ENCODE results near the gene ITPK1. TPM values are rescaled to one million over a fixed set of nuclear protein-coding genes. Genes with fewer than 3 reads are reported as not detected.
A peak's percentile ranks its signal among the peaks of the same experiment; 100 is the strongest.

ITPK1 gene
- total and polyA plus RNA-seq, 2 experiments from 2014 or later, result 33.0 to 42.9 TPM

DNA sequence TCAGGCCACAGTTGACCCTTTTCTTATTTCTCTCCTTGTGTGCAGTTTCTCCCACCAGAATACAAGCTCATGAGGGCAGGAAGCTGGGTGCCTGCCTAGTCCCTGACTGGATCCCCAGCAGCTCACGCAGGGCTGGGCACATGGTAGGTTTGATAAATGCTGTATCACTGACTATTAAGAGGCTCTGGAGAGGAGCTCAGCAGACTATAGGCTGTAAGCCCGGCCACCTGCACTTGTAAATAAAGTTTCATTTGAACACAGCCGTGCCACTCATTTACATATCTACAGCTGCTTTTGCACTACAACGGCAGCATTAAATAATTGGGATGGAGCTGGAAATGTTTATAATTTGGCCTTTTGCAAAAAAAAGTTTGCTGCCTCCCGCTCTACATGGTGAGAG is 160.8 kb downstream of the ITPK1 start:
- no peaks in the 10 kb centered on the region for H3K4me1 ChIP-seq (ENCODE audit: low read depth)
- H3K27me3 ChIP-seq, result no peaks in the 10 kb centered on the region
- H3K36me3 ChIP-seq, result no peaks in the 10 kb centered on the region
- no peaks in the 10 kb centered on the region for H3K9me3 ChIP-seq (ENCODE audit: low read depth)
- H3K27ac ChIP-seq, result no peak overlapping the region
- H3K4me3 ChIP-seq, result no peak overlapping the region
- no peak for DNase-seq (ENCODE audit: low read depth in 1 of 2, low spot score in 1 of 2)
- no peak for TF ChIP-seq CTCF (IDR thresholded peaks at IDR 0.05; ENCODE audit: low read depth, low read length)

- Histone ChIP-seq H3K27ac (no peak overlapping the region), H3K36me3 (no peaks in the 10 kb centered on the region), H3K27me3 (no peaks in the 10 kb centered on the region), H3K4me1 (ENCODE audit: low read depth) (no peaks in the 10 kb centered on the region), H3K4me3 (no peak overlapping the region), H3K9me3 (ENCODE audit: low read depth) (no peaks in the 10 kb centered on the region)
- DNase-seq (ENCODE audit: low read depth in 1 of 2, low spot score in 1 of 2), result no peak
- TF ChIP-seq CTCF (IDR thresholded peaks at IDR 0.05; ENCODE audit: low read depth, low read length), result no peak
Measured at GRCh38 chr14:92953526-92953925, 162.2 kb downstream of the ITPK1 start.

- no peak for DNase-seq (ENCODE audit: low read depth in 1 of 2, low spot score in 1 of 2)
- TF ChIP-seq CTCF (IDR thresholded peaks at IDR 0.05; ENCODE audit: low read depth, low read length), result no peak
- H3K9me3 ChIP-seq (ENCODE audit: low read depth), result no peaks in the 10 kb centered on the region
- no peak overlapping the region for H3K27ac ChIP-seq
- no peaks in the 10 kb centered on the region for H3K27me3 ChIP-seq
- no peaks in the 10 kb centered on the region for H3K4me1 ChIP-seq (ENCODE audit: low read depth)
- no peaks in the 10 kb centered on the region for H3K36me3 ChIP-seq
- H3K4me3 ChIP-seq, result no peak overlapping the region
Measured at GRCh38 chr14:92952481-92953298, 163.0 kb downstream of the ITPK1 start.

- DNase-seq (ENCODE audit: low read depth in 1 of 2, low spot score in 1 of 2), result peak; percentile 73 to 76
- peak; percentile 94 for TF ChIP-seq CTCF (IDR thresholded peaks at IDR 0.05; ENCODE audit: low read depth, low read length)
- H3K27me3 ChIP-seq, result no peaks in the 10 kb centered on the region
- H3K4me3 ChIP-seq, result no peak overlapping the region
- no peaks in the 10 kb centered on the region for H3K9me3 ChIP-seq (ENCODE audit: low read depth)
- no peaks in the 10 kb centered on the region for H3K4me1 ChIP-seq (ENCODE audit: low read depth)
- H3K27ac ChIP-seq, result no peak overlapping the region
- H3K36me3 ChIP-seq, result no peaks in the 10 kb centered on the region
Measured at GRCh38 chr14:92951912-92952471, 163.7 kb downstream of the ITPK1 start.

DNA sequence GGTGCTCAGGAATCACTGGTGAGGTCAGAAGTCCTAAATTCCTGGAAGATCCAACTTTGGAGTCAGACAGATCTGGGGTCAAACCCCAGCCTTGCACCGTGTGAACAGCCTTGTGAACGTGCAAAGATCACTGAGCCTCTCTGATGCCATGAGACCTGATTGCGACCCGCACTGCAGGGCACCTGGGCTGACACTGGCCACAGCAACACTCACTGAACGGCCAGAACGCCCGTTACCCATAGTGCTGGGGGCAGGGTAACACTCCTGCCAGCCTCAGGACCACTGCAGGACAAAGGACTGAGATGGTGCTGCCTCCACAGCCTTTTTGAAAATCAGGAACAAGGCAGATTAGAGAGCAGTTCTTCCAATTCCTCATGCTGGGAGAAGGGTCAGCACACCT is 164.5 kb downstream of the ITPK1 start:
- TF ChIP-seq CTCF (IDR thresholded peaks at IDR 0.05; ENCODE audit: low read depth, low read length), result no peak
- Histone ChIP-seq H3K4me3 (no peak overlapping the region), H3K9me3 (ENCODE audit: low read depth) (no peaks in the 10 kb centered on the region), H3K36me3 (no peaks in the 10 kb centered on the region), H3K4me1 (ENCODE audit: low read depth) (no peaks in the 10 kb centered on the region), H3K27me3 (no peaks in the 10 kb centered on the region), H3K27ac (no peak overlapping the region)
- DNase-seq (ENCODE audit: low read depth in 1 of 2, low spot score in 1 of 2), result no peak
